Activated T-cell treated with anti-CD3 and anti-CD28 coated beads, Interleukin-2, amount 50 U/mL, for 72 hours (primary cell): Measurements from ENCODE around the gene ALDH1A2. TPM values are rescaled to one million over a fixed set of nuclear protein-coding genes. Genes with fewer than 3 reads are reported as not detected.

Source experiments
- ATAC-seq, 2 donors: fragments of 150-1000 bp; cut with Tn5 transposase; replicated peaks in 1 of 2; 2 replicates each; pipeline ENCODE4 v1.10.0; 2021; ENCODE audit warnings: moderate library complexity in 2 of 2, mild to moderate bottlenecking in 1 of 2
- DNase-seq, 2 donors: peaks; one replicate each; pipeline ENCODE4 v3.0.0; 2021 to 2022; ENCODE audit warnings: mixed read lengths in 1 of 2
- H3K27ac Mint-ChIP-seq: one replicate; pipeline ENCODE4 v1.8.0; 2022; ENCODE audit warnings: mild to moderate bottlenecking, moderate library complexity, mixed read lengths
- H3K27me3 Mint-ChIP-seq: one replicate; pipeline ENCODE4 v1.8.0; 2022; ENCODE audit warnings: low read depth, mixed read lengths
- H3K36me3 Mint-ChIP-seq, 2 donors: one replicate each; pipeline ENCODE4 v1.8.0; 2022; ENCODE audit warnings: mixed read lengths in 2 of 2, mild to moderate bottlenecking in 1 of 2; ENCODE audit not compliant: insufficient read depth in 2 of 2
- H3K4me1 Mint-ChIP-seq: one replicate; pipeline ENCODE4 v1.8.0; 2022; ENCODE audit warnings: low read depth, mixed read lengths
- H3K4me3 Mint-ChIP-seq, 2 donors: one replicate each; pipeline ENCODE4 v1.8.0; 2022; ENCODE audit warnings: mild to moderate bottlenecking in 2 of 2, mixed read lengths in 2 of 2, moderate library complexity in 2 of 2
- H3K9me3 Mint-ChIP-seq, 2 donors: one replicate each; pipeline ENCODE4 v1.8.0; 2022; ENCODE audit warnings: mixed read lengths in 2 of 2
- total RNA-seq, 2 donors: library from RNA; stranded (reverse); gene quantifications; one replicate each; pipeline ENCODE4 v1.2.3, GENCODE V29; 2022

ALDH1A2 gene
- total RNA-seq, 2 donors from 2014 or later, result 0.56 to 2.6 TPM

DNA sequence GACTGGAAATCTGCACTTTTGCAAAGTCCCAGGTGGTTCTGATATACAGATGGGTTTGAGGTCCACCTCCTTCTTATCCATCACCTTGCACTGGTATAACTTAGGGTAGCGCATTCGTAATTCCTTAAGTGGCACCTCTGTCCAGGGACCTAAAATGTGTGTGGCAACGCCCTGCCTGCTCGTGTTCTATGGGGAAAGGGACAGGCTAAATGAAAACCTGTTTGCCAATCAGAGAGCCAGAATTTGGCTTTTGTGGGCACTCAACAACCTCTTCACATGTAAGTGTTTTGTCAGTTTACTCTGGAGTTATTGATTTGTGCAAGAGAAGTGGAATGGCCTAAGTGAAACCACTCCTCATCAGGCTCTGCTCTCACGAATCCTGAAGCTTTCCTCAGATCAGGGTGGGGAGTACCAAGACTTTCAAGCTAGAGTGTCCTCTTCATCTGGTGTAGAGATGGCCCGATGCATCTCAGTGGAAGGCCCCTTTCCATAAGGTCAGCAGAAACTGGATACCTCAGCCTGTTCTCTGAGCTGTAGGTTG lies 138.3 kb downstream of the ALDH1A2 start:
- Mint-ChIP-seq H3K36me3 (no peaks in the 10 kb centered on the region), H3K4me1 (no peaks in the 10 kb centered on the region), H3K27me3 (peaks cover 19% of the 10 kb centered on the region), H3K4me3 (no peak overlapping the region), H3K9me3 (no peaks in the 10 kb centered on the region), H3K27ac (no peak overlapping the region)
- no peak for DNase-seq
- ATAC-seq, result no peak

GRCh38 chr15:57925650-57926049 lies 139.9 kb downstream of the ALDH1A2 start:
- Mint-ChIP-seq H3K36me3 (no peaks in the 10 kb centered on the region), H3K4me1 (no peaks in the 10 kb centered on the region), H3K27ac (no peak overlapping the region), H3K27me3 (peaks cover 9% of the 10 kb centered on the region), H3K4me3 (no peak overlapping the region), H3K9me3 (no peaks in the 10 kb centered on the region)
- ATAC-seq (no peak), DNase-seq (no peak)

GRCh38 chr15:57924598-57924997 lies 140.9 kb downstream of the ALDH1A2 start:
- H3K27ac Mint-ChIP-seq, result no peak overlapping the region
- H3K36me3 Mint-ChIP-seq, result no peaks in the 10 kb centered on the region
- DNase-seq (no peak), ATAC-seq (no peak)
- H3K4me1 Mint-ChIP-seq, result no peaks in the 10 kb centered on the region
- no peaks in the 10 kb centered on the region for H3K9me3 Mint-ChIP-seq
- H3K27me3 Mint-ChIP-seq, result peaks cover 18% of the 10 kb centered on the region
- H3K4me3 Mint-ChIP-seq, result no peak overlapping the region

DNA sequence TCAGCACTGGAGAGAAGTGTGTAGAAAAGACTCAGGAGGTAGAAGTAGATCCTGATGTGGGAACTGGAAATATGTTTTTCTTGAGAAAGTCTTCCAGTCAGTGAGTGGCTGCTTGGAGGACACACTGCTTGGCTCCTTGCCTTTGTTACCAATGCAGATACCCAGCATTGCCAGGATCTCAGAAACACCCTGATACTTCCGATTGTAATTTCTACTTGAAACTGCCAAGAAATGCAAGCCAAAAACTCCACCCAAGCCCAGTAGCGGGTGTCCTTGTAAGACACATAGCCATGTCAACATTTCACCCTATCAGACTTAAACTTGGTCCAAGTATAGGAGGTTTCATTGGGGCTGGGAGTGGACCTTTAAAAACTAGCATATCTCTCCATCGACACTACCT lies 141.8 kb downstream of the ALDH1A2 start:
- no peaks in the 10 kb centered on the region for H3K4me1 Mint-ChIP-seq
- H3K9me3 Mint-ChIP-seq, result no peaks in the 10 kb centered on the region
- H3K4me3 Mint-ChIP-seq, result no peak overlapping the region
- no peak overlapping the region for H3K27ac Mint-ChIP-seq
- peaks cover 24% of the 10 kb centered on the region for H3K27me3 Mint-ChIP-seq
- DNase-seq (no peak), ATAC-seq (no peak)
- no peaks in the 10 kb centered on the region for H3K36me3 Mint-ChIP-seq

- Mint-ChIP-seq H3K4me3 (no peak overlapping the region), H3K27ac (no peak overlapping the region), H3K27me3 (peaks cover 24% of the 10 kb centered on the region), H3K9me3 (no peaks in the 10 kb centered on the region), H3K4me1 (no peaks in the 10 kb centered on the region), H3K36me3 (no peaks in the 10 kb centered on the region)
- DNase-seq, result no peak
- ATAC-seq, result no peak
These were observed 142.2 kb downstream of the ALDH1A2 start for GRCh38 chr15:57923306-57923705.

GRCh38 chr15:57922776-57923175 lies 142.7 kb downstream of the ALDH1A2 start:
- Mint-ChIP-seq H3K4me3 (no peak overlapping the region), H3K36me3 (no peaks in the 10 kb centered on the region), H3K27me3 (peaks cover 24% of the 10 kb centered on the region), H3K27ac (no peak overlapping the region), H3K9me3 (no peaks in the 10 kb centered on the region), H3K4me1 (no peaks in the 10 kb centered on the region)
- ATAC-seq (no peak), DNase-seq (no peak)

GRCh38 chr15:57921371-57921770 lies 144.1 kb downstream of the ALDH1A2 start:
- Mint-ChIP-seq H3K9me3 (no peaks in the 10 kb centered on the region), H3K36me3 (no peaks in the 10 kb centered on the region), H3K4me3 (no peak overlapping the region), H3K27ac (no peak overlapping the region), H3K27me3 (peaks cover 24% of the 10 kb centered on the region), H3K4me1 (no peaks in the 10 kb centered on the region)
- ATAC-seq (no peak), DNase-seq (no peak)

- no peaks in the 10 kb centered on the region for H3K9me3 Mint-ChIP-seq
- H3K27ac Mint-ChIP-seq, result no peak overlapping the region
- H3K4me3 Mint-ChIP-seq, result no peak overlapping the region
- peaks cover 20% of the 10 kb centered on the region for H3K27me3 Mint-ChIP-seq
- ATAC-seq (no peak), DNase-seq (no peak)
- no peaks in the 10 kb centered on the region for H3K4me1 Mint-ChIP-seq
- no peaks in the 10 kb centered on the region for H3K36me3 Mint-ChIP-seq
These were observed 144.6 kb downstream of the ALDH1A2 start for GRCh38 chr15:57920911-57921310.

GRCh38 chr15:57919754-57920153 lies 145.8 kb downstream of the ALDH1A2 start:
- Mint-ChIP-seq H3K27me3 (peaks cover 15% of the 10 kb centered on the region), H3K27ac (no peak overlapping the region), H3K4me1 (no peaks in the 10 kb centered on the region), H3K9me3 (no peaks in the 10 kb centered on the region), H3K36me3 (no peaks in the 10 kb centered on the region), H3K4me3 (no peak overlapping the region)
- ATAC-seq (no peak), DNase-seq (no peak)

- ATAC-seq, result no peak
These were observed 147.5 kb downstream of the ALDH1A2 start for GRCh38 chr15:57917998-57918397.

DNA sequence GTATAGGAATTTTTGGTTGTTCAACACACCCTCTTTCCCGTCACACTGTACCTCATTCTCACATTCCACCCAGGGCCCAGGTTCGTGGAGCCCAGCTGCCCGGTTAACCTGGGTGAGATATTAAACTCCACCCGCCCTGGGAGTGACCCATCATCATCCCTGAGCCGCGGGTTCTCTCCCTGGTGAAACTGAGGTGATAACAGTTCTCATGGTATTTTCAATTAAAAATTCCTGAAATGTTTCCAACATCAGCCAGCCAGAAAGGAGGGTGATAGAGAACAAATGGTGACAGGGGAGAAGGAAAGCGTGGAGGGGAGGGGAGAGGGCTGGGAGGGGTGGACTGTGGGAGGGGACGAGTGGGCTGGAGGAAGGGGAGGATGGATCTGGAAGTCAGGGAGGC lies 148.8 kb downstream of the ALDH1A2 start:
- no peak overlapping the region for H3K27ac Mint-ChIP-seq
- no peaks in the 10 kb centered on the region for H3K9me3 Mint-ChIP-seq
- H3K4me1 Mint-ChIP-seq, result no peaks in the 10 kb centered on the region
- no peaks in the 10 kb centered on the region for H3K36me3 Mint-ChIP-seq
- no peak overlapping the region for H3K4me3 Mint-ChIP-seq
- peaks cover 15% of the 10 kb centered on the region for H3K27me3 Mint-ChIP-seq
- no peak for ATAC-seq
- no peak for DNase-seq

More at GRCh38 chr15:57917998-57918397, 147.5 kb downstream of the ALDH1A2 start:
- DNase-seq, result no peak
- Mint-ChIP-seq H3K4me1 (no peaks in the 10 kb centered on the region), H3K9me3 (no peaks in the 10 kb centered on the region), H3K27me3 (peaks cover 15% of the 10 kb centered on the region), H3K4me3 (no peak overlapping the region), H3K27ac (no peak overlapping the region), H3K36me3 (no peaks in the 10 kb centered on the region)

GRCh38 chr15:57915827-57916531 lies 149.5 kb downstream of the ALDH1A2 start:
- no peak overlapping the region for H3K27ac Mint-ChIP-seq
- no peaks in the 10 kb centered on the region for H3K36me3 Mint-ChIP-seq
- H3K4me1 Mint-ChIP-seq, result no peaks in the 10 kb centered on the region
- H3K4me3 Mint-ChIP-seq, result no peak overlapping the region
- H3K27me3 Mint-ChIP-seq, result peaks cover 15% of the 10 kb centered on the region
- no peak for ATAC-seq
- no peaks in the 10 kb centered on the region for H3K9me3 Mint-ChIP-seq
- DNase-seq, result no peak

GRCh38 chr15:57914350-57915055 lies 151.0 kb downstream of the ALDH1A2 start:
- Mint-ChIP-seq H3K4me1 (no peaks in the 10 kb centered on the region), H3K4me3 (no peak overlapping the region), H3K9me3 (no peaks in the 10 kb centered on the region), H3K36me3 (no peaks in the 10 kb centered on the region), H3K27ac (no peak overlapping the region), H3K27me3 (peaks cover 11% of the 10 kb centered on the region)
- ATAC-seq (no peak), DNase-seq (no peak)
